ACC112 (cell line): ENCODE measurements around the gene METTL21C.

Experiments used
- H2AFZ ChIP-seq: fragments of 200-600 bp; sonication (generic); one replicate; pipeline ENCODE4 v1.6.0; 2017; ENCODE audit warnings: antibody characterized with exemption, low read length; ENCODE audit not compliant: unreplicated experiment
- H3K27ac ChIP-seq: fragments of 200-600 bp; sonication (generic); 2 replicates; pipeline ENCODE4 v1.5.1; 2014; ENCODE audit warnings: low read depth, mild to moderate bottlenecking, antibody characterized with exemption, low read length, moderate library complexity
- H3K27me3 ChIP-seq: fragments of 200-600 bp; sonication (generic); 2 replicates; pipeline ENCODE4 v1.6.1; 2014; ENCODE audit warnings: mild to moderate bottlenecking, antibody characterized with exemption, low read length, moderate library complexity, mixed read lengths; ENCODE audit not compliant: insufficient read depth
- H3K36me3 ChIP-seq: fragments of 200-600 bp; sonication (generic); 2 replicates; pipeline ENCODE4 v1.6.1; 2016; ENCODE audit warnings: mild to moderate bottlenecking, antibody characterized with exemption, low read length, moderate library complexity, mixed read lengths; ENCODE audit not compliant: insufficient read depth
- H3K4me1 ChIP-seq: fragments of 200-600 bp; sonication (generic); one replicate; pipeline ENCODE4 v1.6.1; 2016; ENCODE audit warnings: low read length, mixed read lengths; ENCODE audit not compliant: insufficient read depth, unreplicated experiment, control insufficient read depth
- H3K4me3 ChIP-seq: fragments of 200-600 bp; sonication (generic); 2 replicates; pipeline ENCODE4 v1.5.1; 2014; ENCODE audit warnings: mild to moderate bottlenecking, low read depth, low read length
- H3K79me2 ChIP-seq: fragments of 200-600 bp; sonication (generic); one replicate; pipeline ENCODE4 v1.6.0; 2016; ENCODE audit warnings: low read length; ENCODE audit not compliant: control insufficient read depth, unreplicated experiment, insufficient read depth

The METTL21C gene

DNA sequence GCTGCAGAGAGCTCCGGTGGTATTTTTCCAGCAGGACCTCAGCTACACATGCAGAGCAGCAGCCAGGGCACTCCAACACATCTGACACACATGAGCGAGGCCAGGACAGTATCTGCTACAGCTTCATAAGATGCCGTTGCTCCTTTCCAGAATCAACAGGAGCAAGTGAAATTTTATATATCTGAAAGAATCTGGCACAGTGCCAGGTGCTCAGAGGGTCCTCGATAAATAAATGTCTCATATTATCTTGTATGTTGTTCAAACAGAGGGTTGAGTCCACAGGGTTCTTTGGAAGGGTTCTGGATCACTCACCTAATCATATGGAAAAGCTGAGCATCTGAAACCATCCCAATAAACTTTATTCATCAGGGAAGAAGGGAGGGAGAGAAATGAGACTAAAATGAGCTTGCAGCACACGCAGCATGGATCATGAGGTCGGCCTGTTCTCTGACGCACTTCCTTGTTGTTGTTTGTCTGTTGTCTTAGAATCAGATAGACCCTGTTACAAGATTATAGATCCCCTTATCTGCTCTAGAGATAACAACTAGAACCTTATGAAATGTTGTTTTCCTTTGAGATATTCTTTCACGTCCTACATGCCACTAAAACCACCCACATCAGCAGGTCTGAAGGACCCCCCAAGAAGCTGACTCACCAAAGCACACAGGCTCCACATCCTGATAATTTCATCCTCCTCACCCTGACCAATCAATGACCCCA lies 3.2 kb upstream of the METTL21C start:
- H3K4me3 ChIP-seq, result no peak overlapping the region
- H3K27me3 ChIP-seq, result no peaks in the 10 kb centered on the region
- H2AFZ ChIP-seq, result no peak overlapping the region
- no peaks in the 10 kb centered on the region for H3K79me2 ChIP-seq
- peaks cover 31% of the 10 kb centered on the region for H3K4me1 ChIP-seq
- H3K27ac ChIP-seq, result no peak overlapping the region
- H3K36me3 ChIP-seq, result no peaks in the 10 kb centered on the region

GRCh38 chr13:102697264-102697663 lies 2.4 kb upstream of the METTL21C start:
- Histone ChIP-seq H3K4me1 (peaks cover 34% of the 10 kb centered on the region), H3K79me2 (no peaks in the 10 kb centered on the region), H2AFZ (no peak overlapping the region), H3K4me3 (no peak overlapping the region), H3K27ac (no peak overlapping the region), H3K36me3 (no peaks in the 10 kb centered on the region), H3K27me3 (no peaks in the 10 kb centered on the region)

- H3K4me1 ChIP-seq, result peaks cover 34% of the 10 kb centered on the region
- no peak overlapping the region for H2AFZ ChIP-seq
- H3K27me3 ChIP-seq, result no peaks in the 10 kb centered on the region
- H3K79me2 ChIP-seq, result no peaks in the 10 kb centered on the region
- no peak overlapping the region for H3K4me3 ChIP-seq
- no peak overlapping the region for H3K27ac ChIP-seq
- no peaks in the 10 kb centered on the region for H3K36me3 ChIP-seq
Observed at GRCh38 chr13:102696465-102696864, 1.6 kb upstream of the METTL21C start.

- H3K36me3 ChIP-seq, result no peaks in the 10 kb centered on the region
Observed at GRCh38 chr13:102693776-102694175, 1.1 kb downstream of the METTL21C start.

DNA sequence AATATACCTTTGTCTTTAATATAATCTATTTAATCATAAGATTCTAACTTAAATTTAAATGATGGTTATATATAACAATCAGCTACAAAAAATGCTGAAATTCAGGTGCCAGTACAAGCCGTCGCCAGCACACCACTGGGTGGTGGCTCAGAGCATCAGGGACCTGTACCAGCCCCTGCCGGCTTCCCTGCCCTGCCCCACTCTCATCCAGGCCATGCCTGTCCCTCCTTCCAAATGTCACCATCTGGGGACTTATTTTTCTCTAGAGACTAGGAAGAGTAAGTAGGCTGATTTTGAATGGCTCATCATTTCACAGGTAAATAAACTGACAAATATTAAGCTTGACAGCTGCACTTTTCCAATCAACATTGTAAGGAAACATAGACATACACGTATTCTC lies 1.6 kb downstream of the METTL21C start:
- Histone ChIP-seq H2AFZ (no peak overlapping the region), H3K4me3 (no peak overlapping the region), H3K79me2 (no peaks in the 10 kb centered on the region), H3K36me3 (no peaks in the 10 kb centered on the region), H3K27me3 (no peaks in the 10 kb centered on the region), H3K4me1 (peaks cover 15% of the 10 kb centered on the region), H3K27ac (no peak overlapping the region)

More at GRCh38 chr13:102693776-102694175, 1.1 kb downstream of the METTL21C start:
- Histone ChIP-seq H3K27ac (no peak overlapping the region), H3K27me3 (no peaks in the 10 kb centered on the region), H2AFZ (no peak overlapping the region), H3K4me3 (no peak overlapping the region), H3K79me2 (no peaks in the 10 kb centered on the region), H3K4me1 (peaks cover 15% of the 10 kb centered on the region)

GRCh38 chr13:102692491-102692826 lies 2.4 kb downstream of the METTL21C start:
- Histone ChIP-seq H3K36me3 (no peaks in the 10 kb centered on the region), H3K4me1 (peaks cover 15% of the 10 kb centered on the region), H2AFZ (no peak overlapping the region), H3K4me3 (no peak overlapping the region), H3K79me2 (no peaks in the 10 kb centered on the region), H3K27ac (no peak overlapping the region), H3K27me3 (no peaks in the 10 kb centered on the region)

GRCh38 chr13:102690883-102691282 lies 4.0 kb downstream of the METTL21C start:
- Histone ChIP-seq H3K27ac (no peak overlapping the region), H2AFZ (no peak overlapping the region), H3K36me3 (no peaks in the 10 kb centered on the region), H3K79me2 (no peaks in the 10 kb centered on the region), H3K4me3 (no peak overlapping the region), H3K4me1 (peaks cover 15% of the 10 kb centered on the region), H3K27me3 (no peaks in the 10 kb centered on the region)

GRCh38 chr13:102688306-102688973 lies 6.4 kb downstream of the METTL21C start:
- Histone ChIP-seq H3K36me3 (no peaks in the 10 kb centered on the region), H3K27ac (no peak overlapping the region)

GRCh38 chr13:102687520-102687919 lies 7.3 kb downstream of the METTL21C start:
- Histone ChIP-seq H3K27me3 (no peaks in the 10 kb centered on the region), H3K36me3 (no peaks in the 10 kb centered on the region), H3K4me1 (peaks cover under 1% of the 10 kb centered on the region), H3K79me2 (no peaks in the 10 kb centered on the region), H2AFZ (no peak overlapping the region), H3K27ac (no peak overlapping the region), H3K4me3 (no peak overlapping the region)

More at GRCh38 chr13:102688306-102688973, 6.4 kb downstream of the METTL21C start:
- no peaks in the 10 kb centered on the region for H3K27me3 ChIP-seq
- H2AFZ ChIP-seq, result no peak overlapping the region
- no peaks in the 10 kb centered on the region for H3K79me2 ChIP-seq
- H3K4me1 ChIP-seq, result peaks cover 6% of the 10 kb centered on the region
- H3K4me3 ChIP-seq, result no peak overlapping the region

GRCh38 chr13:102686024-102686423 lies 8.8 kb downstream of the METTL21C start:
- no peaks in the 10 kb centered on the region for H3K79me2 ChIP-seq
- H3K36me3 ChIP-seq, result no peaks in the 10 kb centered on the region
- H3K4me1 ChIP-seq, result no peaks in the 10 kb centered on the region
- H2AFZ ChIP-seq, result no peak overlapping the region
- no peak overlapping the region for H3K4me3 ChIP-seq
- H3K27ac ChIP-seq, result no peak overlapping the region
- H3K27me3 ChIP-seq, result no peaks in the 10 kb centered on the region

GRCh38 chr13:102683637-102684036 lies 11.2 kb downstream of the METTL21C start:
- H3K4me1 ChIP-seq, result no peaks in the 10 kb centered on the region
- no peak overlapping the region for H3K4me3 ChIP-seq
- H2AFZ ChIP-seq, result no peak overlapping the region
- no peaks in the 10 kb centered on the region for H3K27me3 ChIP-seq
- H3K27ac ChIP-seq, result no peak overlapping the region
- H3K79me2 ChIP-seq, result no peaks in the 10 kb centered on the region
- peaks cover 13% of the 10 kb centered on the region for H3K36me3 ChIP-seq
